Heart left ventricle (tissue), 16 donors: Measurements from ENCODE around the gene TFB1M. TPM values are rescaled to one million over a fixed set of nuclear protein-coding genes. Genes with fewer than 3 reads are reported as not detected.

Experiments
- ATAC-seq, 4 donors: fragments of 200-7000 bp; cut with Tn5 transposase; one replicate each; pipeline ENCODE4 v1.9.1; 2020 to 2022; ENCODE audit warnings: moderate library complexity in 4 of 4, mild to moderate bottlenecking in 3 of 4, moderate number of reproducible peaks in 1 of 4
- DNase-seq, 5 donors: peaks; one replicate each; pipeline ENCODE4 v3.0.0-alpha.2; 2020
- H3K27ac ChIP-seq, 12 donors: fragments of 200-600 bp; sonication (generic) in 4 of 12; one replicate each; pipeline versions ENCODE4 v1.5.0 to v1.8.0; 2016 to 2022; ENCODE audit warnings: mild to moderate bottlenecking in 2 of 12
- H3K27me3 ChIP-seq, 9 donors: fragments of 200-600 bp; sonication (generic) in 2 of 9; one replicate each; pipeline versions ENCODE4 v1.5.1 to v1.8.0; 2016 to 2022; ENCODE audit warnings: mild to moderate bottlenecking in 3 of 9
- H3K36me3 ChIP-seq, 9 donors: fragments of 200-600 bp; sonication (generic) in 2 of 9; one replicate each; pipeline versions ENCODE4 v1.5.0 to v1.8.0; 2018 to 2022; ENCODE audit warnings: mild to moderate bottlenecking in 2 of 9
- H3K4me1 ChIP-seq, 12 donors: fragments of 200-600 bp; sonication (generic) in 4 of 12; one replicate each; pipeline versions ENCODE4 v1.5.0 to v1.8.0; 2016 to 2022; ENCODE audit warnings: mild to moderate bottlenecking in 3 of 12
- H3K4me3 ChIP-seq, 12 donors: fragments of 200-600 bp; sonication (generic) in 4 of 12; one replicate each; pipeline versions ENCODE4 v1.5.0 to v1.8.0; 2017 to 2022; ENCODE audit warnings: mild to moderate bottlenecking in 9 of 12, moderate library complexity in 4 of 12
- H3K9me3 ChIP-seq, 12 donors: fragments of 200-600 bp; sonication (generic) in 4 of 12; one replicate each; pipeline versions ENCODE4 v1.5.0 to v1.8.0; 2016 to 2022; ENCODE audit warnings: mild to moderate bottlenecking in 1 of 12
- CTCF ChIP-seq, 12 donors: fragments of 200-600 bp; sonication (generic) in 4 of 12; IDR thresholded peaks; one replicate each; pipeline versions ENCODE4 v1.5.0 to v1.8.0; 2018 to 2022; ENCODE audit warnings: antibody characterized with exemption in 12 of 12, mild to moderate bottlenecking in 5 of 12
- POLR2A ChIP-seq, 2 donors: fragments of 450-650 bp; IDR thresholded peaks; one replicate each; pipeline ENCODE4 v1.6.1; 2017; ENCODE audit warnings: antibody characterized with exemption in 2 of 2, mild to moderate bottlenecking in 2 of 2, moderate library complexity in 2 of 2
- WGBS, 4 donors: extraction: QIAGEN DNeasy Blood & Tissue Kit in 2 of 4; methylation state at CpG; one replicate each; pipeline versions ENCODE4 v1.1.5 to v1.1.7; 2013 to 2018; 5-methylcytosine and 5-hydroxymethylcytosine counted together
- intact Hi-C, 10 donors: fragments of 100-400 bp; cut with DNase I; formaldehyde crosslinking; loops; one replicate each; pipeline versions ENCODE4 v1.11.1 to v1.14.2; 2022
- polyA plus RNA-seq, 2 donors: library from polyadenylated mRNA; stranded (reverse); fragments of 200-250 nt; gene quantifications; one replicate each; pipeline ENCODE4 v1.2.3, GENCODE V29; 2013
- total RNA-seq, 9 donors: library from RNA; depleted of rRNA in 2 of 9; stranded (reverse); fragments of >200 nt in 2 of 9; fragmentation: NEBNext Ultra II Directional in 3 of 9; extraction: Animal tissue kit (Norgen Biotek cat#: 25700) in 3 of 9; gene quantifications; one replicate each; pipeline versions ENCODE4 v1.1.0 to v1.2.4, GENCODE V29; 2016 to 2023
- donor health status: ischemic (EF 13 %, LVEDD 7.1; RV severe dilation, severe dysfunction).
- donor health status: healthy with polysubstance abuse.
- donor health status: DM: no; HTN: yes; CAD: no.
- donor health status: DM: no; HTN: no; CAD: no.
- donor health status: ischemic (EF 25% LVEDD 6.9; RV normal size, moderate dysfunction).
- donor health status: ischemic (EF 25% LVEDD 5.7; RV mildly dilated, moderate dysfunction).
- donor health status: healthy.
- donor health status: DM: yes; HTN: yes; CAD: no.
- donor health status: ischemic (EF 35%, LVEDD 5.7; RV mildly dilated, moderate dysfunction).
- donor health status: nonischemic (EF 11% LVEDD 7.7; RV severe dilation, severe dysfunction).
- donor health status: DM: yes; HTN: yes; CAD: no.
- donor health status: PGD.
- donor health status: ischemic (EF 29% LVEDD 5.4; RV normal size, mild dysfunction).
- donor health status: nonischemic (EF 23%, LVEDD 6.1; RV moderate dilation, normal function).

The TFB1M gene
- total and polyA plus RNA-seq, 11 donors: 11.4 to 24.5 (median 17.6) TPM

GRCh38 chr6:155263373-155264063, 50.8 kb downstream of the TFB1M start, which contains the start of gene CLDN20:
Gene CLDN20, plus strand, starts transcription at chr6:155264013. Its CDS starts 11,707 bp downstream, at chr6:155275720.
- Histone ChIP-seq H3K27me3 (no peaks in the 10 kb centered on the region), H3K4me3 (no peak within 1 kb of the TSS), H3K9me3 (no peaks in the 10 kb centered on the region), H3K36me3 (peaks cover 0 to 24% (median 18%) of the 10 kb centered on the region in 9 donors), H3K27ac (peak within 1 kb of the TSS in 1 of 12 donors; percentile 6), H3K4me1 (peaks cover 0 to 27% (median 7%) of the 10 kb centered on the region in 12 donors)
- WGBS, 4 donors: 59 to 69% (median 65%) methylated on average over 10 of the region's 10 CpGs
- intact Hi-C loops: no loop called here
- ATAC-seq (peak; percentile 44 to 62 (median 55)), DNase-seq (no peak)
- TF ChIP-seq CTCF (IDR thresholded peaks at IDR 0.05) (no peak), POLR2A (IDR thresholded peaks at IDR 0.05) (no peak)

- TF ChIP-seq CTCF (IDR thresholded peaks at IDR 0.05) (no peak), POLR2A (IDR thresholded peaks at IDR 0.05) (no peak)
- intact Hi-C loops: no loop called here
- no peak overlapping the region for H3K27ac ChIP-seq
- peaks cover 0 to 32% (median 26%) of the 10 kb centered on the region in 9 donors for H3K36me3 ChIP-seq
- 95 to 97% (median 95%) methylated on average over 4 of the region's 4 CpGs for WGBS, 4 donors
- no peaks in the 10 kb centered on the region for H3K9me3 ChIP-seq
- no peak overlapping the region for H3K4me3 ChIP-seq
- H3K4me1 ChIP-seq: peaks cover 0 to 24% (median 4%) of the 10 kb centered on the region in 12 donors
- no peak for ATAC-seq
- no peaks in the 10 kb centered on the region for H3K27me3 ChIP-seq
- no peak for DNase-seq
These were observed 51.6 kb downstream of the TFB1M start for GRCh38 chr6:155262655-155263054.

- DNase-seq (no peak), ATAC-seq (no peak)
- peaks cover 0 to 46% (median 40%) of the 10 kb centered on the region in 9 donors for H3K36me3 ChIP-seq
- no peak overlapping the region for H3K27ac ChIP-seq
- H3K27me3 ChIP-seq: no peaks in the 10 kb centered on the region
- H3K9me3 ChIP-seq: no peaks in the 10 kb centered on the region
- H3K4me3 ChIP-seq: no peak overlapping the region
- WGBS, 4 donors: 92 to 95% (median 94%) methylated on average over 11 of the region's 11 CpGs
- no peak for TF ChIP-seq POLR2A (IDR thresholded peaks at IDR 0.05)
- no peak for TF ChIP-seq CTCF (IDR thresholded peaks at IDR 0.05)
- peaks cover 0 to 26% (median 4%) of the 10 kb centered on the region in 12 donors for H3K4me1 ChIP-seq
- intact Hi-C loops: no loop called here
These were observed 53.0 kb downstream of the TFB1M start for GRCh38 chr6:155261111-155261900.

- intact Hi-C loops: no loop called here
- ATAC-seq: no peak
These were observed 53.6 kb downstream of the TFB1M start for GRCh38 chr6:155260686-155261085.

More at GRCh38 chr6:155260686-155261085, 53.6 kb downstream of the TFB1M start:
- no peak for TF ChIP-seq CTCF (IDR thresholded peaks at IDR 0.05)
- no peak for TF ChIP-seq POLR2A (IDR thresholded peaks at IDR 0.05)
- H3K36me3 ChIP-seq: peaks cover 0 to 52% (median 44%) of the 10 kb centered on the region in 9 donors
- H3K27me3 ChIP-seq: no peaks in the 10 kb centered on the region
- H3K9me3 ChIP-seq: no peaks in the 10 kb centered on the region
- H3K4me3 ChIP-seq: no peak overlapping the region
- WGBS, 4 donors: 38 to 55% (median 48%) methylated on average over 3 of the region's 3 CpGs
- no peak overlapping the region for H3K27ac ChIP-seq
- peaks cover 0 to 29% (median 4%) of the 10 kb centered on the region in 12 donors for H3K4me1 ChIP-seq
- DNase-seq: no peak
